GM12891 (cell line): ENCODE results near the gene ALKBH2.

Experiments
- DNase-seq: peaks from one replicate; pipeline ENCODE4 v3.0.0; 2011; ENCODE audit warnings: low spot score; ENCODE audit not compliant: insufficient read length
- FAIRE-seq: peaks from 2 replicates; lab custom pipeline; 2011; peaks lifted over from hg19 to GRCh38; lab: Jason Lieb, UNC
- PAX5 ChIP-seq: IDR thresholded peaks from 2 replicates; pipeline ENCODE4 v1.6.1; 2011; ENCODE audit warnings: low read length, moderate library complexity, mild to moderate bottlenecking; ENCODE audit not compliant: insufficient read depth, severe bottlenecking
- POLR2A ChIP-seq: IDR thresholded peaks from 2 replicates; pipeline ENCODE4 v1.6.1; 2011; ENCODE audit warnings: low read depth, low read length, control low read depth
- POLR2AphosphoS5 ChIP-seq: IDR thresholded peaks from 2 replicates; pipeline ENCODE4 v1.6.1; 2011; ENCODE audit warnings: low read depth, low read length, control low read depth
- POU2F2 ChIP-seq: IDR thresholded peaks from 2 replicates; pipeline ENCODE4 v1.6.1; 2011; ENCODE audit warnings: low read depth, mild to moderate bottlenecking, control low read depth, low read length, moderate library complexity
- SPI1 ChIP-seq: IDR thresholded peaks from 2 replicates; pipeline ENCODE4 v1.6.1; 2011; ENCODE audit warnings: low read depth, low read length, control low read depth
- TAF1 ChIP-seq: IDR thresholded peaks from 2 replicates; pipeline ENCODE4 v1.6.1; 2011; ENCODE audit warnings: low read depth, low read length, control low read depth

ALKBH2 gene

GRCh38 chr12:109084425-109084824 is 8.8 kb downstream of the ALKBH2 start:
- FAIRE-seq = no peak
- no peak for DNase-seq
- TF ChIP-seq POU2F2 (no peak), POLR2A (no peak), SPI1 (no peak), PAX5 (no peak), POLR2AphosphoS5 (no peak), TAF1 (no peak)

GRCh38 chr12:109082751-109083150 is 10.5 kb downstream of the ALKBH2 start:
- FAIRE-seq = no peak
- no peak for DNase-seq
- TF ChIP-seq POLR2AphosphoS5 (no peak), TAF1 (no peak)

- FAIRE-seq (peak; percentile 54), DNase-seq (no peak)
- TF ChIP-seq PAX5 (no peak), POU2F2 (no peak), POLR2AphosphoS5 (no peak), TAF1 (no peak), POLR2A (no peak), SPI1 (no peak)
Measured at GRCh38 chr12:109074866-109075265, 18.4 kb downstream of the ALKBH2 start.

- FAIRE-seq (no peak), DNase-seq (no peak)
- TF ChIP-seq POU2F2 = no peak
- no peak for TF ChIP-seq SPI1
- TF ChIP-seq POLR2A = no peak
- TF ChIP-seq POLR2AphosphoS5 = no peak
- no peak for TF ChIP-seq PAX5
- TF ChIP-seq TAF1 = no peak
Measured at GRCh38 chr12:109069307-109070271, 23.7 kb downstream of the ALKBH2 start.

GRCh38 chr12:109065853-109066193 is 27.4 kb downstream of the ALKBH2 start:
- no peak for TF ChIP-seq POLR2A
- TF ChIP-seq POLR2AphosphoS5 = no peak
- no peak for TF ChIP-seq PAX5
- no peak for TF ChIP-seq TAF1
- no peak for TF ChIP-seq SPI1
- no peak for TF ChIP-seq POU2F2
- no peak for DNase-seq
- no peak for FAIRE-seq

- FAIRE-seq (no peak), DNase-seq (no peak)
- TF ChIP-seq POLR2AphosphoS5 = no peak
- TF ChIP-seq POLR2A = no peak
- TF ChIP-seq POU2F2 = no peak
- TF ChIP-seq PAX5 = no peak
- TF ChIP-seq TAF1 = no peak
- no peak for TF ChIP-seq SPI1
Measured at GRCh38 chr12:109065154-109065852, 28.0 kb downstream of the ALKBH2 start.

GRCh38 chr12:109064143-109064542 is 29.1 kb downstream of the ALKBH2 start:
- FAIRE-seq = no peak
- TF ChIP-seq PAX5 = no peak
- TF ChIP-seq SPI1 = no peak
- no peak for TF ChIP-seq POLR2AphosphoS5
- TF ChIP-seq TAF1 = no peak
- no peak for TF ChIP-seq POU2F2
- TF ChIP-seq POLR2A = no peak
- no peak for DNase-seq

GRCh38 chr12:109058773-109059172 is 34.5 kb downstream of the ALKBH2 start:
- TF ChIP-seq POU2F2 (no peak), TAF1 (no peak), SPI1 (no peak), POLR2AphosphoS5 (no peak), PAX5 (no peak), POLR2A (no peak)
- DNase-seq (no peak), FAIRE-seq (no peak)

GRCh38 chr12:109057376-109057775 is 35.9 kb downstream of the ALKBH2 start:
- TF ChIP-seq TAF1 = no peak
- TF ChIP-seq POU2F2 = no peak
- no peak for TF ChIP-seq SPI1
- TF ChIP-seq POLR2AphosphoS5 = no peak
- no peak for TF ChIP-seq PAX5
- no peak for TF ChIP-seq POLR2A
- FAIRE-seq = no peak
- no peak for DNase-seq

- DNase-seq (no peak), FAIRE-seq (no peak)
- TF ChIP-seq POU2F2 (no peak), SPI1 (no peak), POLR2A (no peak), TAF1 (no peak), POLR2AphosphoS5 (no peak)
Measured at GRCh38 chr12:109056891-109057290, 36.4 kb downstream of the ALKBH2 start.
